UCSD-AML1 (cell line): ENCODE data around the gene SFMBT1.

ENCODE experiments used
- DNase-seq: peaks from one replicate; lab custom pipeline; 2025; ENCODE audit not compliant: unreplicated experiment; lab: John Stamatoyannopoulos, UW

The SFMBT1 gene, protein sequence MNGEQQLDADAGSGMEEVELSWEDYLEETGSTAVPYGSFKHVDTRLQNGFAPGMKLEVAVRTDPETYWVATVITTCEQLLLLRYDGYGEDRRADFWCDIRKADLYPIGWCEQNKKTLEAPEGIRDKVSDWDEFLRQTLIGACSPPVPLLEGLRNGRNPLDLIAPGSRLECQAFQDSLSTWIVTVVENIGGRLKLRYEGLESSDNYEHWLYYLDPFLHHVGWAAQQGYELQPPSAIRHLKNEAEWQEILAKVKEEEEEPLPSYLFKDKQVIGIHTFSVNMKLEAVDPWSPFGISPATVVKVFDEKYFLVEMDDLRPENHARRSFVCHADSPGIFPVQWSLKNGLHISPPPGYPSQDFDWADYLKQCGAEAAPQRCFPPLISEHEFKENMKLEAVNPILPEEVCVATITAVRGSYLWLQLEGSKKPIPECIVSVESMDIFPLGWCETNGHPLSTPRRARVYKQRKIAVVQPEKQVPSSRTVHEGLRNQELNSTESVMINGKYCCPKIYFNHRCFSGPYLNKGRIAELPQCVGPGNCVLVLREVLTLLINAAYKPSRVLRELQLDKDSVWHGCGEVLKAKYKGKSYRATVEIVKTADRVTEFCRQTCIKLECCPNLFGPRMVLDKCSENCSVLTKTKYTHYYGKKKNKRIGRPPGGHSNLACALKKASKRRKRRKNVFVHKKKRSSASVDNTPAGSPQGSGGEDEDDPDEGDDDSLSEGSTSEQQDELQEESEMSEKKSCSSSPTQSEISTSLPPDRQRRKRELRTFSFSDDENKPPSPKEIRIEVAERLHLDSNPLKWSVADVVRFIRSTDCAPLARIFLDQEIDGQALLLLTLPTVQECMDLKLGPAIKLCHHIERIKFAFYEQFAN

DNA sequence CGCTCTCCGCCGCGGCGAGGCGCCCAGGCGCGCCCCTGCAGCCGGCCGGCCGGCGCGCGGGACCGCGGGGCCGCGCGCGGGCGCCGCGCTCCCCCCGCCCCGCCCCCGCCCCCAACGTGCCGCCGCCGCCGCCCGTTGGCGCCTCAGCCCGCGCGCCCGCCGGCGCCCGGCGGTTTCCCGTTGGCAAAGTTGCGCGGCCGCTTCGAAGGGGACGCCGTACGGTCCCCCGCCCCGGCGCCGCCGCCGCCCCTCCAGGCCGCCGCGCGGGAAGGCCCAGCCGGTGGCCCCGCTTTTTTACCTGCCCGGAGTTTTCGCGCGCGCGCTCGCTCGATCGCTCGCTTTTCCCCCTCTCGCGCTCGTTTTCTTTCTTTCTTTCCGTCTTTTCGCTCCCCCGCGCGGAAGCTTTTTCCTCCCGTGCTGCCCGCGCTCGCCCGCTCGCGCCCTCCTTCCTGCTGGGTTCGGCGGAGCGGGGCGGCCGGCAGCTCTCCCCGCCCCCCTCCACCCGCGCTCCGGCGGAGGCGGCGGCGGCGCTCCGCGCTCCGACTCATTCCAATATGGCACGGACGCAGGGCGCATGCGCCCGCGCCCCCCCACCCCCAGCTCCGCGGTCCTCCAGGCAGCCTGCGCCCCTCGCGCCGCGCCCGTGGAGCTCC, at the start of gene SFMBT1:
Gene SFMBT1 (minus strand): TSS at position 556 of the 653 bp plus-strand sequence. CDS start 76,945 bp downstream, outside the sequence.
- DNase-seq: peak; percentile 35

DNA sequence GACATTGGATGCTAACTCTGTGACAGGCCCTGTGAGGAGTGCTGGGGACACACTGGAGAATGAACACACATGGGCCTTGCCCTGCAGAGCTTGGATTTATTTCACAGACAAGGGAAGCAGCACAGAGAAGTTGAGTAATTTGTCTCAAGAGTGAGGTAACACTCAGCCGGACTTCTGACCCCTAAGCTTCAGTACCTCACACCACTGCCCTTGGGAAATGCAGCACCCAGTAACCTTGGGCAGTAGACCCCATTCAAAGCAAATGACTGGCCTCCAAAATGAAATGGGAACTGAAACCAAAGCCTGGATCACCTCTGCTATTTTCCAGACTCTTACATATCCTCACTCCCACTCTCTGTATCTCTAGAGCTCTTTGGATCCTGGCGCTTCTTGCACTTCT, 47.1 kb upstream of the SFMBT1 start:
- DNase-seq: no peak

DNA sequence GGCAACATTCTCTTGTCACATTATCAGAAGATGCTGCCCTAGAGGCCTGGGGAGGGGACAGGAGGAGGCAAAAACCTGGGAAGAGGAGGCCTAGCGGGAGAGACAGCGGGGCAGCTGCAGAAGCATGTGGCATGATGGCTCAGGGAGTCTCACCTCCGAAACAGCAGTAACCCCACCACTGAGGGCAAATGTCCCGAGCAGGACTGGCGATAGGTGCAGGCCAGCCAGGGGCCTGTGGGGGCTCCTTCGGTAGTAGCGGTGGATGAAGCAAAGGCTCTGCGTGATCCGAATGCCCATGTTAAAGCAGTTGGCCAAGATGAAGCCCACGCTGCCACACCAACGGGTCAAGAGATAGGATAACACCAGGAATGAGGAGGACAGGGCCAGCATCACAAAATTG, 46.3 kb upstream of the SFMBT1 start:
- DNase-seq: no peak

DNA sequence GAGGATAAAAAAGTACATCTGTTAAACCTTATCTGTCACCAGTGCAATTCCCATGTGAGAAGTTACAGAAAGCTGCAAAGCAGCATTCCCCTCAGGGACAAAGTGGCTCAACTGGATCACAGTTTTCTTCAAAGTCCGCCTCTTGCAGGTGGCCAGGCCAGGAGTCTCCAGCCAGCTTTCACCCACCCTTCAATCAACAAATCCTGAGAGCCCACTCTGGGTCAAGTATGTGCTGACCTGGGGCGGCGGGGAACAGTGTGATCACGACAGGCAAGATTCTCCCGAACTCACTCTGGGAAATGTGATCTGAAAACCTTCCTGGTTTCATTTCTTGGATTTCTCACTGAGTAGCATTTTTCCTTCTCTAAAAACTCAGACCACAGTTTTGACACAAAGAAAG, 45.1 kb upstream of the SFMBT1 start:
- DNase-seq: no peak

DNA sequence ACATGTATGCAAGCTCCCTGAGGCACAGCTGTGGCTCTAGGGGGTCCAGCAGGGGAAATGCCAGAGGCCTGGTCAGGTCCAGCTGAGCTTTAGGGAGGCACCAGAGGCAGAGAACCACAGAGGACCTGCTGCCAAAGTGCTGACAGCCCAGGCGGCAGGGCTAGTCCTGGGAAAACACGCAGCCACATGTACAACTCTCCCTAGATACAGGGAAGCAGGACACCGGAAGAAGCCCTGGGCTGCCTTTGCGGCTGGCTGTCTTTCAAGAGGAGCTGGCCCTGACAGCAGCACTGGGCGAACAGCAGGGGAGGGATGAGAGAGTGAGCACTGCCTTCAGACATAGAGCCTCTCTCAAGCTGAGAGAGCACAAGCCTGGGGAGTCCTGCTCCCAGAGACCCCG, 43.6 kb upstream of the SFMBT1 start:
- no peak for DNase-seq

DNA sequence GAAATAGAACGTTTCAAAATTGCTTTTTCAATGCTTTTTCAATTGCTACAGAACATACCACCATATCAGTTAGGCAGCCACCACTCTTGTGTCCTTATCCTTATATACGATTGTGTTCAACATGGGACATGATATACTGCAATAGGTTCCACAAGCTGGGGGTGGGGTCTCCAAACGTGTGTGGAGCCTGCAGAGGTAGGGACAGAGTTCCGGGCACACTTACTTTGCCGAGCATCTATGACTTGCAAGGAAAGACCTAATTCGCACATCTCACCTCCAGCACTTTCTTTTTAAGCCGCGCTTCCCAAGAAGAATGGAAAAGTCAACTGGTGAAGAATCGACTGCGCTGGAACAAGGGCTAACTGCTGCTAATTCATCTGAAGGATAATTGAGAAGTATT, 39.6 kb upstream of the SFMBT1 start:
- no peak for DNase-seq

DNA sequence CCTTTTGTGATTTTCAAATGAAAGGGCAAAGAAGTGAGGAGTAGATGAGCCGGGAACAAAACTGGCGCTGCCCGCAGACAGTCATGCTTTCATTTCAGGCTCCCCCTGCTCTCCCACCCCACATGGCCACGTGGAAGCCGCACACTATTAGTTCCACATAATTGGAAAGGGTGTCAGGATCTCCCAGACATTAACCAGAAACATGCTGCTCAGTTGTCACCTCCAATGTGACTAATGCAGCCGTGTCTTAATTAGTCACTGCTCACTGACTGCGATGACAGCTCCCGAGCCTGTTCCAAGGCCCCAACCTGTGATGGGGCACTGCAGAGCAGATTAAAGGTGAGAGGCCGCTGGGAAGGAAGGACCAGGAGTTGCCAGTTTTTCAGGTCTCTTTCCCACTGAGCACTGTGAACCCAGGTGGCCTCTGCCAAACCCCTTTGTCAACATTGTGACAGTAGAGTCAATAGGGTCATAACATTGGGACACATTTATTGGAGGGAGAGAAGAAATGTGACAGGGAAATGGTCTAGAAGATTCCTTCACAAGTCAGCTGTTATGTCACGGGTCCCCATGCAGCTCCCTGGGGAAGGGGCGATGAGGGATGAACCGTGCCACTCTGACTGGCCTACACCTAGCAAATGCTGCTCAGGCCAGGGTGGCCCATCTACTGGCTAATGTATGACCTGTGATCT, 38.6 kb upstream of the SFMBT1 start:
- no peak for DNase-seq

DNA sequence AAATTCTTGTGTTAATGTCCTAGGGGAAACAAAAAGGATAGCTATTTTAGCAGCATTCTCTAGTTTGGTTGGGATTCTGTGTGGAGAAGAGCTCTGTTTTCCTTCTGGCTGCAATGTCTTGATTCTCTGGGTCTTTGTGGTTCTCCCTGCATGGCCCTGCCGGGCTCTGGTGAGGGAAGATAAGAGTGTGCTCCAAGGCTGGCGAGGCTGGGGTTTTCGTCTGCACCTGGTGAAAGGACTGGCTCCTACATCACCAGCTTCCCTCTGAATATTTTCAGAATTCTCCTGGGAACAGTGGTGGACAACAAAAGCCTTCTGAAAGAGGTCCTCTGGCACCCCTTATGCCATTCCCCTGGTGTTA, 38.1 kb upstream of the SFMBT1 start:
- no peak for DNase-seq

DNA sequence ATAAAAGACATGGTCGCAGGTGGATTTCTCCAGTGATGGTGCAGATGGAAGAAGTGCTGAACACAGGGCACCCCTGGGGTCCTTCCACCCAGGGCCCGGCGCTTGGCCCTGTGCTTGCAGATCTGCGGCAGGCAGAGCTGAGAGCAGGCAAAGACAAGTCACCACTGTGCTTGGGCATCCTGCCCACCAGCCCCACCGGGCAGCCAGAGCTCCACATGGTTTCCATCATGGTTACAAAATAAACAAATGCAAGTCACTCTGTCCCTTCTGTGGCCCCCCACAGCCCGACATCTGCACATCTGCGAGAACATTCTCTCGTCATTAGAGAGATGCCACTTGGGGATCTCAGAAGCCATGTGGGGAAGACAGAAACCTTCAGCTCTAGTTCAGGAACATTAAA, 37.6 kb upstream of the SFMBT1 start:
- no peak for DNase-seq

DNA sequence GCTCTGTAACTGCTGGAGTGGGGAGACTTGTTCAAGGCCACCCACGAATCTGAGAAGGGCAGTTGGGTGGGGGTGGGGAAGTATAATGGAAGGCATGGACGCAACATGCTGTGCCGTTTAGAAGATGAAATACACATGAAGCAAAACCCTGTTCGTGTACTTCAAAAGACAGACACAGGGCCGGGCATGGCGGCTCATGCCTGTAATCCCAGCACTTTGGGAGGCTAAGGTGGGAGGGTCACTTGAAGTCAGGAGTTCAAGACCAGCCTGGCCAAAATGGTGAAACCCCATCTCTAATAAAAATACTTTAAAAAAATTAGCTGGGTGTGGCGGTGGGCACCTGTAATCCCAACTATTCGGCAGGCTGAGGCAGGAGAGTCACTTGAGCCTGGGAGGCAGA, 36.9 kb upstream of the SFMBT1 start:
- no peak for DNase-seq

DNA sequence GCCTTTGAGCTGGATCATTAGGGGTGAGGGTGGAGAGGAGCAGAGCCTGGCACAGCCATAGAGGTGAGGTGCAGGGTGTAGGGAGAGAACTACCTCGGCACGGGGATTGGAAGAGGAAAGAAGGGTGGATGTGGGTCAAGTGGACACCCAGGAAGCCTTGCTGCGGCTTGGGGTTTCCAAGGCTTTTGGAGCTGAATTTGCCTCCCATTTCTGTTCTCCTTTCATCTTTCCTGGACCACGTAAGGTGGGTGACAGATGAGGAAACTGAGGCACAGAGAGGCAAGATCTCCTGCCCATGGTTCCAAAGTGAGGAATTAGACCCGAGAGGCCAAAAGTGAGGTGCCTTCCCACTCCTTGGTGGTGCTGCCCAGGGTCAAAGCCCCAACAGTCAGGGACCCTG, 35.4 kb upstream of the SFMBT1 start:
- DNase-seq: no peak

DNA sequence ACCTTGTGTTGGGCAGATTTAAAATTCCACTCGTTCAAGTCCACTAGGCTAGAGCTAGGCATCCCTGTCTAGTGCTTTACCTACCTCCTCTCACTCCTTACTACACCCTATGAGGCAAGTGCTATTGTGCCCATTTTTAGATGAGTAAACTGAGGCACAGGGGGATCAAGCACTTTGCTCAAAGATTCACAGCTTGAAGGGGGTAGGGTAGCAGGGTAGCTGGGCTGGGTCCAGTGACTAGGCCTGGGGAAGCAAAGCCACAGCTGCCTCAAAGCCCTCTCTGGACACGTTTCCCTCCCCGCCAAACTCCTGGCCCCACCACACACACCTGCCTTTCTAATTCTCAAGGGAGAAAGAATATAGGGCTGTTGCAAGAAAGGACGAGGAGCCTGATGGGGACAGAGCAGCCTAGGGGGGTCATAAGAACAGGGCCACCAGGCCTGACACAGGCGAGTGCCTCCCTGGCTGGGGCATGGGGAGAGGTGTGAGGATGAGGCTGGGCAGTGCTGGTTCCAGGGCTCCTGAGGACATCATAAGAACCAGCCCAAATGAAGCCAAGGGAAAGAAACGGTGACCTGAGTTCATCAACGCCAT, 34.8 kb upstream of the SFMBT1 start:
- no peak for DNase-seq

DNA sequence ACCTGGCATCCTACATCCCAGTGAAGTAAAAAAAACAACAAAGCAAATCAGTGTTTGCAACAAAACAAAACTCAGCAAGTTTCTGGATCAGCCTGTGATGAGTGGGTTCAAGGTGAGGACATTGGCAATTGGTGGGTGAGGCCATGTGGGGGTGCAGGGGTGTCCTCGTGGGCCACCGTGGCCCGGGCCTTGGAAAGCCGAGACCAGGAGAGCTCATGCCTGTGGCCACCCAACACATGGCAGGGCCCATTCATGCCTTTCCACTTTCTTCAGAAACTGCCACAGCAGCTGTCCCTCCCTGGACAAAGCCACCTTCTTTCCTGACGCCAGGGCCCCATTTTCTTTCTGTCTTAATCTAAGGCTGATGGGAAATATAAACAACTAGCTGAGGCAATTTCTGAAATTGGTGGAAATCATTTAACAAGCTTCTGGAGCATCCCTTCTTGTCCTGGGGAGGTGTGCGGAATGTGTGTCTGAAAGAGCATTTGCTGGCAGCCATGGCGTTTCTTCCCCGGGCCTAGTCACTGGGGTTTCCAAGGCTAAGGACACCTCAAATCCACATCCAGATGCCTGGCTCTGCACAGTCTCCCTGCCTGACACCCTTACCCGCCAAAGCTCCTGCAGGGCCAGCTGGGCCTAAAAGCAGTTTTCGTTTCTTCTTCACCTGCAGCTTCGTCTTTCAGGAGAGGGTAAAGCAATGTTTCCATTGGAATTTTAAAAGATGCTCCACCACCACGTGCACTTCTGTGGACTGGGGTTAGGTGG, 34.1 kb upstream of the SFMBT1 start:
- no peak for DNase-seq

DNA sequence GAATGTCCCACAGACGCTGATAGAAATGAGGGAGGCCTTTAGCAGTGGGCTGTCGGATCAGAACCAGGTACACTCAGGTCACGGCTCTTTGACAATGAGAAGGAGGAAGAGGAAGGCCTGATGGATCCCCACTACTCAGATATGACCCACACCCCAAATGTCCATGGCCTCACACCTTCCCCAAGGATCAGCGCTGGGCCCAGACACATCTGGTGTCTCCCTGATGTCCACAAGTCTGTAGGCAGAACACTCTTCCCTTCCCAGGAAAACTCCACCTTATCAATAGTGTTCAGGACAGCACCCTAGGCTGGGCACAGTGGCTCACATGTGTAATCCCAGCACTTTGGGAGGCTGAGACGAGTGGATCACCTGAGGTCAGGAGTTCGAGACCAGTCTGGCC, 33.3 kb upstream of the SFMBT1 start:
- DNase-seq: no peak

DNA sequence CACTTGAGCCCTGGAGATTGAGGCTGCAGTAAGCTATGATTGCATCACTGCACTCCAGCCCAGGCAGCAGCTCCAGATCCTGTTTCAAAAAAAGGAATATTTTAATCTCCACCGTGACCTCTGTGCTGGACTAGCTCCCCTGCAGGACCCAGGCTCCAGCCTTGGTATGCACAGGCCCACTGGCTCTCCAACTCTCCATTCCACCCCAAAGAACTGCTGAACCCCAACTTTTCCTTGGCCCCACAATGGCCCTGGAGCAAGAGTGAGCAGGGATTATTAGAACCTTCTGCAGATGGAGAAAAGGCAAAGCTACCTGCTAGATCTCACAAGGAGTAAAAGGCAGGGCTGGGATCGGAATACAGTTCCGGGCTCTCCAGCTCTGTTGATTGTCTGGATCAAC, 32.8 kb upstream of the SFMBT1 start:
- DNase-seq: no peak

DNA sequence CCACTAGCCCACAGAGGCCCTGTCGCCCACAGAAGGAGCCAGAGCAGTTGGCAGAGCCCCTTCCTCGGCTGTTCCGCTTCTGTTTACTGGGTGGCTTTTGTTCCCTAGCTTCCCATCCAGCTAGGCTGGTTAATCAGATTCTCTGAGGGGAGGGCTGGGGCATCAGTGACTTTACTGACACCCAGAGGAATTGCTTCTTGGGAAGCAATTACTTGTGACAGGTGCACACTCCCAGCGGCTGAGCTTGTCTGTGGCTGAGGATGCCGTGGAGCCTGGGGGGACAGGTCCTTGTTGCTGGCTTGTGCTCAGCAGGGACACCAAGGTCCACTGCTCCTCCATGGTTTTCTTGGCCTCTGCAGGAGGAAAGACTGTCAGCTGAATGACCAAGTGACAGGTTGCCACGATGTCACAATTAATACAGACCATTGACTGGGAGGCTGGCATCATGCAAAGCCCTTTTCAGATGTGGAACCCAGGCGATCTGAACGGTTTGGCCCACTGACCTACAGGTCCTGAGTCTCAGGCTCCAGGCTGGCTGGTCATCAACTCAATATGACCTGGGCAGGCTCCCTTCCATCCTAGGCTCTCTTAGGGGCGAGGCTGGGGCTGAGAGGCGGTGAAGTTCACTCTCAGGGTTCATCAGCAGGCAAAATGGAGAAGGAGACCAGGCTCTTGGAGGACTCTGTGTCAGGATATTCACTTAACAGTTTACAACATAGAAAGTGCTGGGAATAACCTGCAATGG, 31.8 kb upstream of the SFMBT1 start:
- no peak for DNase-seq

DNA sequence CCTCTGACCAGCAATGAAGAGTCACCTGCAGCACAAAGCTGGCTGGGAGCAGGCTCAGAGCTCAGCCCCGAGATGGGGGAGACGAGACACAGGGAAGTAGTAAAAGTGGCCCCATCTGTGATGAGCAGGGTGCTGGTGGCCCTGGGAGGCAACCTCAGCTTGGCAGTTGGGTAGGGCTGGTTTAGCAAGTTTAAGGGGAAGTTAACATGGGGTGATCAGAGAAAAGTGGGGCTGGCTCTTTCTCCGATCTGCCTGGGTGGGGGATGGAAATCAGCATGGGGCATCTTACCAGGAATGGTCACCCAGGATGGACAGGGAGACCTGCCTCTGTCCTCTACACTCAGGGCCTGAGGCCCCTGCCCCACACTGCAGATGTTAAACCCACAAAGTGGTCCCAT, 29.9 kb upstream of the SFMBT1 start:
- DNase-seq: no peak

DNA sequence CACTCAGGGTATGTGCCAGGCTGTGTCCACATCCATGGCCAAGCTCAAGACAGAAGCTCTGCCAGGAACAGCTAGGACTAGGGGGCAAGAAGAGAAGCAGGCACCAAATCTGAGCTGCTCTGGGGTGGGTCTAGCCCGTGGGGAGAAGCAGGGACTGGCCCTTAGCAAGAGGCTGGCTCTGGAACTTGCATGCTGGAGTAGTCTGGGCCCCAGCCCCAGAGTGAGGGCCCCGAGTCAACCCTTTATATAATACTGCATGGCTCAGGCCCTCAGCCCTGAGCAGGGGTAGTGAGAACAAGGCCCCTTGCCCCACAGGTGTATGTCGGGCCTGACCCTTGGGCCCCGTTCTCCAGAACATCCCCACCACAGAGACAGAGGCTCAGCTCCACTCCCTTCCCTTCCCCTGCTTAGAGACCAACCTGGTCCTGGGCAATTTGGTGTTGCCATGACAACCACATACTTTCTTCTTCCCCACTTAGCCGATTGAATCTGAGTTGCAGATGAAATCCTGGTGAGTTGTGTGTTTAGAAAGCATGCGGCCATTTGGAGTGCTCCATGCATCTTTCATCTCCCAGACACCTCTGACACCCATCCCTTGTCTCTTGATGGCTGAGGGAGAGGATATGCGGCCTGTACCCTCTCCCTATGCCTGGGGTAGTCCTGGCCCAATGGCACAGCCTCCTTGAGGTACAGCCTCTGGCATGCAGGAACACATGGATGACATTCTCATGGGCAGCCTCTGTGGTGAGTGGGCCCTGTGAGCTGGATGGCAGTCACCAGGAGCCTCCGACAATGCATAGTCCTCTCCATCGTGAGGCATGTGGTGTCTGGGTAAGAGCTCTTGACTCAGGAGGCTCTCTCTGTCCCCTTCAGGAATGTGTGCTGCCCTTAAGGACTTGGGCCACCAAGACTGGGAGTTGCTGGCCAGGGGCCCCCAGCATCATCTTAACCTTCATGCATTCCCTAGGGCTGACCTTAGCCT, 29.2 kb upstream of the SFMBT1 start:
- no peak for DNase-seq
